Small intestine (tissue), 7 donors: ENCODE results near the gene SCAND1. TPM values are rescaled to one million over a fixed set of nuclear protein-coding genes. Genes with fewer than 3 reads are reported as not detected.
"Not testable (repeated sequence)": the region's sequence is repeated elsewhere in the genome, so short reads cannot be mapped to it uniquely, and the experiment has no call there.

ENCODE experiments used
- DNase-seq, 2 donors: peaks; one replicate each; pipeline versions ENCODE4 v3.0.0 to v3.0.0-alpha.2; 2013
- FAIRE-seq: peaks from 2 replicates; lab custom pipeline; 2012; peaks lifted over from hg19 to GRCh38; lab: Jason Lieb, UNC
- H3K27ac ChIP-seq, 3 donors: one replicate each; pipeline ENCODE4 v1.5.1; 2013; ENCODE audit warnings: low read length in 2 of 3, mild to moderate bottlenecking in 2 of 3, control low read depth in 1 of 3, inconsistent platforms in 1 of 3, low read depth in 1 of 3, moderate library complexity in 1 of 3
- H3K27me3 ChIP-seq, 3 donors: one replicate each; pipeline ENCODE4 v1.6.1; 2013; ENCODE audit warnings: low read length in 3 of 3, inconsistent platforms in 1 of 3; ENCODE audit not compliant: control insufficient read depth in 3 of 3, insufficient read depth in 3 of 3
- H3K36me3 ChIP-seq, 3 donors: one replicate each; pipeline ENCODE4 v1.6.1; 2013; ENCODE audit warnings: low read length in 3 of 3, inconsistent platforms in 1 of 3, low read depth in 1 of 3, mild to moderate bottlenecking in 1 of 3, moderate library complexity in 1 of 3; ENCODE audit not compliant: control insufficient read depth in 3 of 3, insufficient read depth in 2 of 3
- H3K4me1 ChIP-seq, 3 donors: one replicate each; pipeline ENCODE4 v1.6.1; 2013; ENCODE audit warnings: low read length in 2 of 3, inconsistent platforms in 1 of 3, low read depth in 1 of 3, mild to moderate bottlenecking in 1 of 3, moderate library complexity in 1 of 3; ENCODE audit not compliant: control insufficient read depth in 3 of 3, insufficient read depth in 2 of 3
- H3K4me3 ChIP-seq, 3 donors: one replicate each; pipeline ENCODE4 v1.5.1; 2013; ENCODE audit warnings: low read length in 3 of 3, control low read depth in 1 of 3, inconsistent platforms in 1 of 3, low read depth in 1 of 3, mild to moderate bottlenecking in 1 of 3, moderate library complexity in 1 of 3
- H3K9me3 ChIP-seq, 2 donors: one replicate each; pipeline ENCODE4 v1.6.1; 2013; ENCODE audit warnings: low read depth in 1 of 2, low read length in 1 of 2; ENCODE audit not compliant: control insufficient read depth in 2 of 2, insufficient read depth in 1 of 2
- WGBS, 3 donors: extraction: QIAGEN DNeasy Blood & Tissue Kit; methylation state at CpG; one replicate each; pipeline ENCODE4 v1.1.7; 2013; 5-methylcytosine and 5-hydroxymethylcytosine counted together
- polyA plus RNA-seq, 4 donors: library from polyadenylated mRNA; stranded (reverse) in 3 of 4; unstranded in 1 of 4; fragments of 200-250 nt in 3 of 4; fragments of 120-200 nt in 1 of 4; gene quantifications; one replicate each; pipeline versions ENCODE4 v1.2.1 to v1.2.3, GENCODE V29; 2013
- donor health status: healthy with polysubstance abuse.
- donor health status: control.
- donor health status: control.
- donor health status: Bipolar disorder and iron deficiency.
- donor health status: healthy.

The SCAND1 gene
- polyA plus RNA-seq, 4 donors, result 52.5 to 283 (median 229) TPM

- no peak for FAIRE-seq
- no peaks in the 10 kb centered on the region for H3K9me3 ChIP-seq
- peak overlapping the region; percentile 49 to 98 (median 79) for H3K4me3 ChIP-seq
- peaks cover 0 to 9% (median 3%) of the 10 kb centered on the region in 3 donors for H3K4me1 ChIP-seq
- peak overlapping the region; percentile 92 to 100 (median 100) for H3K27ac ChIP-seq
- WGBS, 3 donors, result 0 to 1% (median 1%) methylated on average over 18 to 19 of the region's 19 CpGs
- no peak for DNase-seq
- H3K36me3 ChIP-seq, result peaks cover 0 to 4% (median 0%) of the 10 kb centered on the region in 3 donors
- no peaks in the 10 kb centered on the region for H3K27me3 ChIP-seq
Observed at GRCh38 chr20:35954907-35955251, 577 bp upstream of the SCAND1 start.

DNA sequence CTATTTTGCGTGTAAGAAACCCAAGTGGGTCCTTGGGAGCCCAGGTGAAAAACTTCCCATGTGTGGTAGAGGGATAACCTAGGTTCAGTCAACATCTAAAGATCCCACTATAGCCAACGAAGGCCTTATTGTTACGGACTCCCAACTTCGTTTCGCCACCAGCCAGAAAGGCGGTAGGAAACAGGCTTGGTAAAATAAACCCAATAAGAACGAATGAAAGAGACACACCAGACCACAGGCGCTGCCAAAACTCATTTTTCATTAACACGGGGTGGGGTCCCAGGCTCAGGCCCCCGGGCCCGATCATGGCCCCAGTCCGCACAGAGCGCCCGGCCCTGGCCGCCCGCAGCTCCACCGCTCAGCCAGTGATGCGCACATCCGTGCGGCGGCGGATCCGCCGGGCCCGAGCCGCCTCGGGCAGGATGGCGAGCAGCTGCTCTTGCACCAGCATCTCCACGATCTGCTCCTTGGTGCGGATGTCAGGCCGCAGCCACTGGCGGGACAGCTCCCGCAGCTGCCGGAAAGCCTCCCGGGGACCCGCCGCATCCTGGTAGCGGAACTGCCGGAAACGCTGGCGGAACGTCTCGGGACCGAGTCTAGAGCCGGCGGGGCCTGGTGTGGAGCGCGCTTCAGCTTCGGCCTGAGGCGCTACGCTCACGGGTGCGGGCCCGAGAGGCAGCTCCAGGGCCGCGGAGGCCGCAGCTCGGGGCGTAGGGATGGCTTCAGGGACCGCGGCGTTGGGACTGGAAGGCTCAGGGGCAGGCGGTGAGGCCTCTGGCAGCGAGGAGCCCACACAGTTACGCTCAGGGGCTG is 709 bp downstream of the SCAND1 start:
- Histone ChIP-seq H3K9me3 (no peaks in the 10 kb centered on the region), H3K27me3 (no peaks in the 10 kb centered on the region), H3K36me3 (peaks cover 0 to 4% (median 0%) of the 10 kb centered on the region in 3 donors), H3K4me3 (peak overlapping the region; percentile 61 to 98 (median 79)), H3K4me1 (peaks cover 0 to 9% (median 3%) of the 10 kb centered on the region in 3 donors), H3K27ac (peak overlapping the region; percentile 92 to 100 (median 100))
- 0 to 1% (median 1%) methylated on average over 59 to 65 of the region's 65 CpGs for WGBS, 3 donors
- DNase-seq, result peak; percentile 43 to 82
- FAIRE-seq, result no peak

DNA sequence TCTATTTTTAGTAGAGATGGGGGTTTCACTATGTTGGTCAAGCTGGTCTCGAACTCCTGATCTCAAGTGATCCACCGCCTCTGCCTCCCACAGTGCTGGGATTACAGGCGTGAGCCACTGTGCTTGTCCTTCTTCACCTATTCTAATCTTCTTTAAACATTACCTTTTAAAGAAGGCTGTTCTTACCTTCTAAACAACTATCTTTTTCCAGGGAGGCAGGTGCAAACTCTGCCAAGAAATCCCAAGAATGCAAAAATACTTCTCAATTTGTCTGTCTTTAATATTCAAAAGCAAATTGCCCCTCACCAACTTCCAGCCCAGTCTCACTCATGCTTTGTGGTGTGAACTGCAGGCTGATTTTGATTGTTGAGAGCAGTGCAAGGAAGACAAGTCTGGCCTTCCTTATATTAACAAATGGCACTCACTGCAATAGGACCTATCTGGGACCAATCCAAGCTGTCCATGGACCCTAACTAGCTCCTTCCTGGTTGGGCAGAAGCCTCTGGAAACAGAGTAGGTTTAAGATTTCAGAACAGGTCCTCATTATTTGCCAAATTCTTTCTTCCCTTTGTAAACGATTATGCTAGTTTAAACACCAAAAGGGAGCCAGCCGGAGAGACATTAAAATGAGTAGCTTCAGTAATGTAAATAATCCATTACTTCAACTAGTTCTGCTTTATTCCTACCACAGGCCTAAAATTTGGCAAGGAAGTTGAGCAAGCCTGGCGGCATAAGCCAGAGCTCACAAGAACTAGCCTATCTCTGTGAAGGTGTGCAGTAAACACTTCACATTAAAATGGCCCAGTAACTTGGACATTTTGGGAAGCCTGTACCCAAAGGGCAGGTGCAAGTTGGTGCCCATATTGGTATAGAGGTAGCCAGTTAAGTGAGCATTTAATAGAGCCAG is 1.6 kb downstream of the SCAND1 start:
- Histone ChIP-seq H3K4me3 (peak overlapping the region; percentile 61 to 98 (median 79)), H3K27me3 (no peaks in the 10 kb centered on the region), H3K9me3 (no peaks in the 10 kb centered on the region), H3K36me3 (peaks cover 0 to 8% (median 0%) of the 10 kb centered on the region in 3 donors), H3K4me1 (peaks cover 0 to 9% (median 3%) of the 10 kb centered on the region in 3 donors), H3K27ac (peak overlapping the region; percentile 92 to 100 (median 100))
- 37 to 49% (median 39%) methylated on average over 6 of the region's 6 CpGs for WGBS, 3 donors
- DNase-seq (peak; percentile 25 to 40), FAIRE-seq (no peak)

DNA sequence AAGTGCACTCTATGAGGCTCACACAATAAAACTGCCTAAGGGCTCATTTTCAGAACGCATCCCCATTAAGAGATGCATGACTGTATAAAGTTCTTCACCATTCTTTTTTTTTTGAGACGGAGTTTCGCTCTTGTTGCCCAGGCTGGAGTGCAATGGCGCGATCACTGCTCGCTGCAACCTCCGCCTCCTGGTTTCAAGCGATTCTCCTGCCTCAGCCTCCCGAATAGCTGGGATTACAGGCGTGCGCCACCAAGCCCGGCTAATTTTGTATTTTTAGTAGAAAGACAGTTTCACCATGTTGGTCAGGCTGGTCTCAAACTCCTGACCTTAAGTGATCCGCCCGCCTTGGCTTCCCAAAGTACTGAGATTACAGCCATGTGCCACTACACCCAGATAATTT is 2.2 kb downstream of the SCAND1 start:
- DNase-seq, FAIRE-seq, H3K27me3 ChIP-seq, H3K9me3 ChIP-seq, H3K4me1 ChIP-seq: not testable (repeated sequence)
- WGBS, 3 donors, result 95 to 97% (median 96%) methylated on average over 14 of the region's 14 CpGs
- peaks cover 0 to 15% (median 0%) of the 10 kb centered on the region in 3 donors for H3K36me3 ChIP-seq
- H3K4me3 ChIP-seq, result peak overlapping the region in 1 of 3 donors; percentile 98
- peak overlapping the region in 2 of 3 donors; percentile 92 to 100 for H3K27ac ChIP-seq

DNA sequence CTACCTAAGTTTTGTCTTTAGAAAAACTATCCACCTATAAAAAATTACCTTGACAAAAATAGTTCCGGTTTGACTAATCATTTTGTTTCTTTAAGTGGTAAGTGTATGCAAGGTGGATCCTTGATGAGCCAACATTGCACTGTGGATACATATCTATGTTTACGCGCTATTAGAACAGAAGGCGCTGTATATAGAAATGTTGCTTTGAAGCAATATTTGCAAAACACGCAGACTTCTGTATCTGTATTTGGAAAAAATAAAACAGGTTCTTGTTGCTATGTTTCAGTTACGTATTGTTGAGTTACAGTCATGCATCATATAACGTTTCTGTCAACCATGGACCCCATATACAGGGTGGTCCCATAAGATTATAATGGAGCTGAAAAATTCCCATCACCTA is 4.2 kb downstream of the SCAND1 start:
- FAIRE-seq (no peak), DNase-seq (no peak)
- H3K27ac ChIP-seq, result no peak overlapping the region
- no peaks in the 10 kb centered on the region for H3K9me3 ChIP-seq
- 93 to 96% (median 95%) methylated on average over 7 of the region's 7 CpGs for WGBS, 3 donors
- no peaks in the 10 kb centered on the region for H3K27me3 ChIP-seq
- H3K4me3 ChIP-seq, result no peak overlapping the region
- peaks cover 0 to 5% (median 0%) of the 10 kb centered on the region in 3 donors for H3K4me1 ChIP-seq
- H3K36me3 ChIP-seq, result peaks cover 0 to 21% (median 0%) of the 10 kb centered on the region in 3 donors

DNA sequence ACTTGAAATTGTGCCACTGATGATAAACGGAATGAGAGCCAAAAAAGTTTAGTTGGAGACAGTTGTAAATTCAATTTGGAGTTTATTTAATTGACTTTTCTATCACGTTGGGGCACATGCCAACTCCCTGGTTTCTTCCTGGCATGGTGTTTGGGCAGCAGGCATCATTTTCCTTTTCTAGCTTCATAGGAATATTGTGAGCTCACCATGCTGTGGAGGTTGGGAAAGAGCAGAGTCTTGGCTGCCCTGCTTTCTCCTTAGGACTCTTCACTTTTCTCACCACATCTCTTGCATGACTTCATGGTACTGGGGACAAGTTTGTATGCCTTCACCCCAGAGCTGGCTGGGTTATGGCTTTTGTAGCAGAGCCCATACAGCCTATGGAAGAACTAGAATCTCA is 6.4 kb downstream of the SCAND1 start:
- no peaks in the 10 kb centered on the region for H3K27me3 ChIP-seq
- H3K9me3 ChIP-seq, result no peaks in the 10 kb centered on the region
- H3K27ac ChIP-seq, result no peak overlapping the region
- H3K4me1 ChIP-seq, result peaks cover 0 to 5% (median 0%) of the 10 kb centered on the region in 3 donors
- 77 to 86% (median 85%) methylated on average over 2 of the region's 2 CpGs for WGBS, 3 donors
- no peak for DNase-seq
- no peak overlapping the region for H3K4me3 ChIP-seq
- no peak for FAIRE-seq
- peaks cover 0 to 36% (median 3%) of the 10 kb centered on the region in 3 donors for H3K36me3 ChIP-seq

- DNase-seq (peak in 1 of 2 donors; percentile 18), FAIRE-seq (no peak)
- Histone ChIP-seq H3K27me3 (no peaks in the 10 kb centered on the region), H3K4me3 (no peak overlapping the region), H3K36me3 (peaks cover 0 to 37% (median 3%) of the 10 kb centered on the region in 3 donors), H3K4me1 (peaks cover 0 to 4% (median 0%) of the 10 kb centered on the region in 3 donors), H3K9me3 (no peaks in the 10 kb centered on the region), H3K27ac (no peak overlapping the region)
- 72 to 78% (median 78%) methylated on average over 9 of the region's 9 CpGs for WGBS, 3 donors
Observed at GRCh38 chr20:35947489-35947888, 6.8 kb downstream of the SCAND1 start.

GRCh38 chr20:35942243-35942642 is 12.1 kb downstream of the SCAND1 start:
- WGBS, 3 donors, result 74 to 80% (median 77%) methylated on average over 2 of the region's 2 CpGs
- Histone ChIP-seq H3K36me3 (peaks cover 6 to 55% (median 14%) of the 10 kb centered on the region in 3 donors), H3K27ac (no peak overlapping the region), H3K27me3 (no peaks in the 10 kb centered on the region), H3K9me3 (no peaks in the 10 kb centered on the region), H3K4me3 (no peak overlapping the region), H3K4me1 (no peaks in the 10 kb centered on the region)
- DNase-seq, result no peak
- FAIRE-seq, result no peak
